ENCODE results near the gene ATP13A3. TPM values are rescaled to one million over a fixed set of nuclear protein-coding genes. Genes with fewer than 3 reads are reported as not detected.

Gene ATP13A3
- total RNA-seq, 1 experiment from 2014 or later: 78.3 TPM

- H3K4me3 Mint-ChIP-seq: no peak overlapping the region
- H3K36me3 Mint-ChIP-seq: no peaks in the 10 kb centered on the region
- ChIA-PET POLR2A (no interaction called here), CTCF (no interaction called here)
- TF ChIP-seq SP1 (CRISPR knock-in tag; conservative IDR thresholded peaks at IDR 0.05) (no peak), ZNF416 (CRISPR knock-in tag; IDR thresholded peaks at IDR 0.05) (no peak), NR3C1 (CRISPR knock-in tag; conservative IDR thresholded peaks at IDR 0.05; ENCODE audit: low read depth) (no peak), ZNF232 (CRISPR knock-in tag; IDR thresholded peaks at IDR 0.05) (no peak), ATF1 (CRISPR knock-in tag; IDR thresholded peaks at IDR 0.05) (no peak), JAZF1 (CRISPR knock-in tag; IDR thresholded peaks at IDR 0.05) (no peak), ZMAT4 (CRISPR knock-in tag; IDR thresholded peaks at IDR 0.05) (no peak), TEAD1 (CRISPR knock-in tag; IDR thresholded peaks at IDR 0.05) (no peak), MLX (CRISPR knock-in tag; IDR thresholded peaks at IDR 0.05) (no peak), IRF2 (CRISPR knock-in tag; IDR thresholded peaks at IDR 0.05; ENCODE audit: borderline replicate concordance, low read depth) (no peak), HMGA2 (CRISPR knock-in tag; IDR thresholded peaks at IDR 0.05) (no peak), PRDM15 (CRISPR knock-in tag; IDR thresholded peaks at IDR 0.05) (no peak), AFF4 (CRISPR knock-in tag; IDR thresholded peaks at IDR 0.05; ENCODE audit: borderline replicate concordance) (no peak), ZBTB43 (CRISPR knock-in tag; IDR thresholded peaks at IDR 0.05) (no peak), ZNF512 (CRISPR knock-in tag; IDR thresholded peaks at IDR 0.05; ENCODE audit: borderline replicate concordance) (no peak), SOX15 (CRISPR knock-in tag; IDR thresholded peaks at IDR 0.05) (no peak), E2F4 (CRISPR knock-in tag; IDR thresholded peaks at IDR 0.05; ENCODE audit: borderline replicate concordance, low read depth) (no peak), AR (CRISPR knock-in tag; IDR thresholded peaks at IDR 0.05) (no peak), MAX (CRISPR knock-in tag; IDR thresholded peaks at IDR 0.05) (no peak)
- DNase-seq (ENCODE audit: low spot score) (no peak), ATAC-seq (no peak)
- no peak overlapping the region for H3K27ac Mint-ChIP-seq
- H3K27me3 Mint-ChIP-seq (ENCODE audit: low read depth): no peaks in the 10 kb centered on the region
- H3K9me3 Mint-ChIP-seq: no peaks in the 10 kb centered on the region
- H3K4me1 Mint-ChIP-seq: peaks cover 11% of the 10 kb centered on the region
These were observed 30.5 kb upstream of the ATP13A3 start for GRCh38 chr3:194517333-194517732.

Data from WTC11 (cell line).